Measurements from ENCODE around the gene CASP5.
"Not testable (repeated sequence)": the region's sequence is repeated elsewhere in the genome, so short reads cannot be mapped to it uniquely, and the experiment has no call there.

Gene CASP5
- total RNA-seq: 0 to 0.11 (median 0) reads per million in 3 experiments

GRCh38 chr11:105023003-105023402 lies at the start of gene CASP5:
Gene CASP5 (minus strand): TSS chr11:105023168. CDS start chr11:105023136, 32 bp downstream.
- DNase-seq: no peak

- DNase-seq: not testable (repeated sequence)
Observed at GRCh38 chr11:105072080-105072479, 49.1 kb upstream of the CASP5 start.

- peak; percentile 49 for DNase-seq
Observed at GRCh38 chr11:105071089-105071732, 48.2 kb upstream of the CASP5 start.

- peak; percentile 14 for DNase-seq
Observed at GRCh38 chr11:105070306-105070705, 47.3 kb upstream of the CASP5 start.

- not testable (repeated sequence) for DNase-seq
Observed at GRCh38 chr11:105069749-105070148, 46.8 kb upstream of the CASP5 start.

- DNase-seq: not testable (repeated sequence)
Observed at GRCh38 chr11:105063245-105063941, 40.4 kb upstream of the CASP5 start.

- no peak for DNase-seq
Observed at GRCh38 chr11:105057432-105057831, 34.5 kb upstream of the CASP5 start.

GRCh38 chr11:105056446-105056845 lies 33.5 kb upstream of the CASP5 start:
- no peak for DNase-seq

- no peak for DNase-seq
Observed at GRCh38 chr11:105054723-105055493, 31.9 kb upstream of the CASP5 start.

GRCh38 chr11:105052487-105052886 lies 29.5 kb upstream of the CASP5 start:
- no peak for DNase-seq

- no peak for DNase-seq
Observed at GRCh38 chr11:105051559-105051958, 28.6 kb upstream of the CASP5 start.

GRCh38 chr11:105049481-105049880 lies 26.5 kb upstream of the CASP5 start:
- DNase-seq: no peak

GRCh38 chr11:105046898-105047579 lies 24.1 kb upstream of the CASP5 start:
- DNase-seq: no peak

- DNase-seq: no peak
Observed at GRCh38 chr11:105045676-105046296, 22.8 kb upstream of the CASP5 start.

GRCh38 chr11:105044557-105045524 lies 21.9 kb upstream of the CASP5 start, which contains the start of gene CARD16:
Gene CARD16 (minus strand): TSS chr11:105045335. CDS start chr11:105045297, 38 bp downstream.
- DNase-seq: peak; percentile 50

GRCh38 chr11:105042178-105042577 lies 19.2 kb upstream of the CASP5 start:
- no peak for DNase-seq

- no peak for DNase-seq
Observed at GRCh38 chr11:105040703-105041102, 17.7 kb upstream of the CASP5 start.

GRCh38 chr11:105034813-105035620 lies 12.0 kb upstream of the CASP5 start, which contains the start of gene CASP1:
Gene CASP1 (minus strand): TSS chr11:105035144. CDS start chr11:105035113, 31 bp downstream.
- peak; percentile 36 for DNase-seq

GRCh38 chr11:105034388-105034787 lies 11.4 kb upstream of the CASP5 start:
- not testable (repeated sequence) for DNase-seq

GRCh38 chr11:105033781-105034180 lies 10.8 kb upstream of the CASP5 start:
- no peak for DNase-seq

Data from central memory CD4-positive, alpha-beta T cell (primary cell).